T47D (cell line): Measurements from ENCODE around the gene FSTL4.
"Not testable (repeated sequence)": the region's sequence is repeated elsewhere in the genome, so short reads cannot be mapped to it uniquely, and the experiment has no call there.

Source experiments
- DNase-seq, 2 experiments: peaks; one replicate each; pipeline versions ENCODE4 v3.0.0 to v3.0.0-alpha.2; 2011 to 2012; ENCODE audit warnings: low read depth in 1 of 2, low spot score in 1 of 2
- JUND ChIP-seq: IDR thresholded peaks from 2 replicates; pipeline ENCODE4 v1.6.1; 2012; ENCODE audit warnings: low read depth
- in situ Hi-C: cut with HindIII; loops from 2 replicates; pipeline ENCODE4 v1.10.0; 2016; ENCODE audit warnings: low sequenced_read_pairs, low pct_unique_long_range_greater_than_20kb

The FSTL4 gene

GRCh38 chr5:133219296-133219695 is 393.0 kb downstream of the FSTL4 start:
- TF ChIP-seq JUND: no peak
- no peak for DNase-seq
- in situ Hi-C loops: no loop called here

GRCh38 chr5:133216138-133216537 is 396.2 kb downstream of the FSTL4 start:
- DNase-seq, in situ Hi-C loops: not testable (repeated sequence)

- peak in 1 of 2 experiments; percentile 26 for DNase-seq
- no peak for TF ChIP-seq JUND
- in situ Hi-C loops: no loop called here
Observed at GRCh38 chr5:133214153-133214820, 398.1 kb downstream of the FSTL4 start.

GRCh38 chr5:133205649-133206048 is 406.7 kb downstream of the FSTL4 start:
- in situ Hi-C loops: no loop called here
- no peak for DNase-seq
- no peak for TF ChIP-seq JUND

GRCh38 chr5:133205204-133205603 is 407.1 kb downstream of the FSTL4 start:
- no peak for DNase-seq
- in situ Hi-C loops: no loop called here
- TF ChIP-seq JUND: no peak

GRCh38 chr5:133203317-133204305 is 408.7 kb downstream of the FSTL4 start:
- in situ Hi-C loops: no loop called here
- no peak for TF ChIP-seq JUND
- DNase-seq: no peak

GRCh38 chr5:133202066-133202665 is 410.2 kb downstream of the FSTL4 start:
- in situ Hi-C loops: no loop called here
- no peak for DNase-seq
- no peak for TF ChIP-seq JUND

- no peak for TF ChIP-seq JUND
- DNase-seq: no peak
- in situ Hi-C loops: no loop called here
Observed at GRCh38 chr5:133201310-133201709, 411.0 kb downstream of the FSTL4 start.

GRCh38 chr5:133200256-133200655 is 412.1 kb downstream of the FSTL4 start:
- no peak for TF ChIP-seq JUND
- DNase-seq: no peak
- in situ Hi-C loops: no loop called here

- DNase-seq: no peak
- in situ Hi-C loops: no loop called here
- no peak for TF ChIP-seq JUND
Observed at GRCh38 chr5:133199417-133200178, 412.7 kb downstream of the FSTL4 start.

GRCh38 chr5:133198511-133198910 is 413.8 kb downstream of the FSTL4 start:
- in situ Hi-C loops: no loop called here
- DNase-seq: no peak
- TF ChIP-seq JUND: no peak

- no peak for TF ChIP-seq JUND
- in situ Hi-C loops: no loop called here
- DNase-seq: no peak
Observed at GRCh38 chr5:133196441-133197085, 415.8 kb downstream of the FSTL4 start.
